IMR-90 (cell line): ENCODE data around the gene AMELX. TPM values are rescaled to one million over a fixed set of nuclear protein-coding genes. Genes with fewer than 3 reads are reported as not detected.

Experiments
- ATAC-seq: fragments of 200-7000 bp; cut with Tn5 transposase; 2 replicates; pipeline ENCODE4 v1.9.1; 2020; ENCODE audit warnings: low read depth, mild to moderate bottlenecking, moderate library complexity
- BruUV-seq: library from RNA; stranded (reverse); fragments of 400-500 nt; replicated peaks from 2 replicates; lab custom pipeline; 2021; lab: Mats Ljungman, UMichigan
- CTCF ChIA-PET: fragments of 300-600 bp; formaldehyde crosslinking; extraction: SDS; loops from one replicate; lab custom pipeline; 2021; ENCODE audit warnings: antibody characterized with exemption; lab: Yijun Ruan, JAX
- POLR2A ChIA-PET: fragments of 300-600 bp; sonication (Branson Sonifier 250); formaldehyde crosslinking; loops from one replicate; lab custom pipeline; 2022; ENCODE audit warnings: antibody characterized with exemption; ENCODE audit not compliant: unreplicated experiment; lab: Charles Lee
- DNase-seq: peaks from one replicate; pipeline ENCODE4 v3.0.0; 2013
- H2AFZ ChIP-seq: replicated peaks from 2 replicates; pipeline ENCODE3; 2013; ENCODE audit warnings: low read length, mild to moderate bottlenecking; ENCODE audit not compliant: poor library complexity
- H2AK5ac ChIP-seq: 2 replicates; pipeline ENCODE4 v1.6.1; 2013; ENCODE audit warnings: low read depth, low read length, inconsistent platforms
- H2AK9ac ChIP-seq: replicated peaks from 2 replicates; pipeline ENCODE3; 2013; ENCODE audit warnings: mild to moderate bottlenecking, low read depth, low read length, moderate library complexity; ENCODE audit not compliant: poor library complexity
- H2BK120ac ChIP-seq: 2 replicates; pipeline ENCODE4 v1.6.1; 2013; ENCODE audit warnings: low read depth, low read length, inconsistent platforms
- H2BK15ac ChIP-seq: 3 replicates; pipeline ENCODE4 v1.6.1; 2013; ENCODE audit warnings: low read depth, low read length, inconsistent platforms
- H2BK20ac ChIP-seq: 2 replicates; pipeline ENCODE4 v1.6.1; 2013; ENCODE audit warnings: low read depth, mild to moderate bottlenecking, inconsistent platforms, low read length, moderate library complexity
- H2BK5ac ChIP-seq: 2 replicates; pipeline ENCODE4 v1.6.1; 2013; ENCODE audit warnings: mild to moderate bottlenecking, low read depth, low read length, inconsistent platforms; ENCODE audit not compliant: poor library complexity, severe bottlenecking
- H3K14ac ChIP-seq: replicated peaks from 2 replicates; pipeline ENCODE4 v1.6.1; 2013; ENCODE audit warnings: low read depth, low read length, inconsistent platforms
- H3K18ac ChIP-seq: 2 replicates; pipeline ENCODE4 v1.6.1; 2013; ENCODE audit warnings: low read depth, low read length, control low read depth
- H3K23ac ChIP-seq: 2 replicates; pipeline ENCODE4 v1.6.1; 2013; ENCODE audit warnings: low read depth, low read length, inconsistent platforms
- H3K27ac ChIP-seq: 2 replicates; pipeline ENCODE4 v1.5.1; 2013; ENCODE audit warnings: mild to moderate bottlenecking, control low read depth, low read length; ENCODE audit not compliant: insufficient read depth
- H3K27me3 ChIP-seq: 2 replicates; pipeline ENCODE4 v1.6.1; 2013; ENCODE audit warnings: low read length; ENCODE audit not compliant: control insufficient read depth, insufficient read depth
- H3K36me3 ChIP-seq: 2 replicates; pipeline ENCODE4 v1.6.1; 2013; ENCODE audit warnings: low read length, mixed read lengths; ENCODE audit not compliant: control insufficient read depth, insufficient read depth
- H3K4ac ChIP-seq: 2 replicates; pipeline ENCODE4 v1.6.1; 2013; ENCODE audit warnings: low read depth, low read length, inconsistent platforms
- H3K4me1 ChIP-seq: 2 replicates; pipeline ENCODE4 v1.6.1; 2013; ENCODE audit warnings: low read length, mixed read lengths; ENCODE audit not compliant: control insufficient read depth, insufficient read depth
- H3K4me2 ChIP-seq: 2 replicates; pipeline ENCODE4 v1.6.1; 2013; ENCODE audit warnings: low read depth, mild to moderate bottlenecking, control low read depth, low read length, moderate library complexity
- H3K4me3 ChIP-seq: 2 replicates; pipeline ENCODE4 v1.5.1; 2013; ENCODE audit warnings: low read depth, mild to moderate bottlenecking, control low read depth, low read length, moderate library complexity; ENCODE audit not compliant: insufficient read depth
- H3K56ac ChIP-seq: 2 replicates; pipeline ENCODE4 v1.6.1; 2013; ENCODE audit warnings: low read length, inconsistent platforms; ENCODE audit not compliant: insufficient read depth; ENCODE audit errors: extremely low read depth
- H3K79me1 ChIP-seq, 2 experiments: 2 replicates each; pipeline ENCODE4 v1.6.1; 2013; ENCODE audit warnings: low read length in 2 of 2, inconsistent platforms in 1 of 2, low read depth in 1 of 2
- H3K9ac ChIP-seq: 2 replicates; pipeline ENCODE4 v1.6.1; 2013; ENCODE audit warnings: low read depth, low read length, control low read depth
- H3K9me1 ChIP-seq: 2 replicates; pipeline ENCODE4 v1.6.1; 2013; ENCODE audit warnings: low read length, inconsistent platforms; ENCODE audit not compliant: insufficient read depth
- H3K9me3 ChIP-seq: 2 replicates; pipeline ENCODE4 v1.6.1; 2013; ENCODE audit warnings: low read length; ENCODE audit not compliant: control insufficient read depth, insufficient read depth
- H4K20me1 ChIP-seq: 2 replicates; pipeline ENCODE4 v1.6.1; 2013; ENCODE audit warnings: low read length, inconsistent platforms; ENCODE audit not compliant: insufficient read depth
- H4K5ac ChIP-seq: 2 replicates; pipeline ENCODE4 v1.6.1; 2013; ENCODE audit warnings: mild to moderate bottlenecking, low read depth, low read length, control low read depth
- H4K8ac ChIP-seq, 2 experiments: 2 replicates each; pipeline ENCODE4 v1.6.1; 2013; ENCODE audit warnings: low read depth in 2 of 2, low read length in 2 of 2, control low read depth in 1 of 2, inconsistent platforms in 1 of 2
- H4K91ac ChIP-seq: 2 replicates; pipeline ENCODE4 v1.6.1; 2013; ENCODE audit warnings: low read depth, low read length, inconsistent platforms; ENCODE audit not compliant: insufficient read depth
- BHLHE40 ChIP-seq: fragments of 150-350 bp; IDR thresholded peaks from 2 replicates; pipeline ENCODE4 v1.6.1; 2016; ENCODE audit warnings: mild to moderate bottlenecking, low read depth, low read length
- CEBPB ChIP-seq: IDR thresholded peaks from 2 replicates; pipeline ENCODE4 v1.6.1; 2012; ENCODE audit warnings: low read depth, low read length, improper control_type of control experiment
- CHD1 ChIP-seq: IDR thresholded peaks from 2 replicates; pipeline ENCODE4 v1.6.1; 2012; ENCODE audit warnings: low read depth, low read length, improper control_type of control experiment
- MXI1 ChIP-seq: IDR thresholded peaks from 2 replicates; pipeline ENCODE4 v1.6.1; 2012; ENCODE audit warnings: low read depth, mild to moderate bottlenecking, low read length, moderate library complexity, borderline replicate concordance
- NFE2L2 ChIP-seq: fragments of 150-350 bp; IDR thresholded peaks from 2 replicates; pipeline ENCODE4 v1.6.1; 2016; ENCODE audit warnings: low read depth, mild to moderate bottlenecking, low read length
- POLR2A ChIP-seq: IDR thresholded peaks from 2 replicates; pipeline ENCODE4 v1.6.1; 2012; ENCODE audit warnings: mild to moderate bottlenecking, low read depth, low read length
- RCOR1 ChIP-seq: IDR thresholded peaks from 2 replicates; pipeline ENCODE4 v1.6.1; 2012; ENCODE audit warnings: mild to moderate bottlenecking, low read length, improper control_type of control experiment; ENCODE audit not compliant: insufficient replicate concordance
- WGBS, 2 experiments: methylation state at CpG; one replicate each; pipeline versions ENCODE4 v1.1.5 to v1.1.7; 2013; ENCODE audit warnings: missing lambda C conversion rate in 2 of 2; ENCODE audit not compliant: insufficient read length in 1 of 2; ENCODE audit errors: extremely low coverage in 2 of 2; 5-methylcytosine and 5-hydroxymethylcytosine counted together
- dilution Hi-C: fragments of 300-500 bp; cut with HindIII; formaldehyde crosslinking; loops from one replicate; pipeline ENCODE4 v1.14.3; 2018; ENCODE audit warnings: low sequenced_read_pairs; ENCODE audit not compliant: unreplicated experiment
- in situ Hi-C: fragments of 300-500 bp; cut with MboI; formaldehyde crosslinking; loops from 3 replicates; pipeline ENCODE4 v1.14.3; 2019; ENCODE audit warnings: low sequenced_read_pairs, inconsistent platforms, mixed read lengths
- intact Hi-C: fragments of 100-400 bp; cut with micrococcal nuclease; formaldehyde crosslinking; loops from 2 replicates; pipeline ENCODE4 v1.10.0; 2022
- polyA plus RNA-seq, 3 experiments: library from polyadenylated mRNA; depleted of rRNA; stranded (reverse); fragments of >200 nt; gene quantifications; 2 replicates each; pipeline ENCODE4 v1.2.3, GENCODE V29; 2012; ENCODE audit warnings: low replicate concordance in 1 of 3
- total RNA-seq: library from RNA; depleted of rRNA; stranded (reverse); fragments of >200 nt; gene quantifications from 2 replicates; pipeline ENCODE4 v1.2.3, GENCODE V29; 2012
- TF ChIP-seq, protein P1 (sequence below): fragments of 150-350 bp; IDR thresholded peaks from 2 replicates; pipeline ENCODE4 v1.6.1; 2016; ENCODE audit warnings: low read depth, mild to moderate bottlenecking, low read length, moderate library complexity, borderline replicate concordance
- TF ChIP-seq, protein P2 (sequence below): conservative IDR thresholded peaks from 2 replicates; pipeline ENCODE4 v1.5.1; 2012; ENCODE audit warnings: mild to moderate bottlenecking, low read depth, low read length, improper control_type of control experiment
- TF ChIP-seq, protein P3 (sequence below): fragments of 150-350 bp; IDR thresholded peaks from 2 replicates; pipeline ENCODE4 v1.6.1; 2017; ENCODE audit warnings: mild to moderate bottlenecking, antibody characterized with exemption, low read length, low read depth

AMELX gene
- total and polyA plus RNA-seq, 2 of the 4 experiments (the other 2 are of a cell fraction) = not detected

DNA sequence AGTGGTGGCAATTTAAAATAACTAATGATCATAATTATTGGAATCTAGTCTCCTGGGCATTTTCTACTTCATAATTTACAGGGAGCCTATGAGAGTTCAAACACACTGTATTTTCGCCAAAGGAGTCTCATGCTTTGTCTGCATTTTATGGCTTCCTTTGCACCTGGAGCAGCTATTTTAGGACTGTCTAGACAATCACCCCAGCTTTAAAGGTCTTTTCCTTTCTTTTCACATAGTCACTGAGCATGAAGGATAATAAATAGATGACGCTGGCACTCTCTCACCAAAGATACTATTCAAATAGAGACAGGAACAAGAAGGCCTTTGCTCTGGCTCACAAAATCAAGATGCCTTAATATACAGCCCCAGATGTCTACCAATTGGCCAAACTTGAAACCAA, 43.0 kb downstream of the AMELX start:
- Histone ChIP-seq H2AK9ac (no peak overlapping the region), H4K20me1 (no peaks in the 10 kb centered on the region), H3K27me3 (no peaks in the 10 kb centered on the region), H4K91ac (no peak overlapping the region), H3K79me1 (no peaks in the 10 kb centered on the region), H3K23ac (no peak overlapping the region), H3K36me3 (no peaks in the 10 kb centered on the region; the same call in 1 of the 2 replicates), H3K27ac (no peak overlapping the region), H2AFZ (no peak overlapping the region), H3K18ac (no peak overlapping the region), H3K4ac (no peak overlapping the region), H3K9ac (no peak overlapping the region), H3K56ac (no peak overlapping the region), H3K4me1 (no peaks in the 10 kb centered on the region), H3K9me1 (no peaks in the 10 kb centered on the region), H2BK15ac (no peak overlapping the region), H3K4me3 (no peak overlapping the region), H4K8ac (no peak overlapping the region), H2AK5ac (no peak overlapping the region), H2BK5ac (no peak overlapping the region), H2BK20ac (no peak overlapping the region), H2BK120ac (no peak overlapping the region), H4K5ac (no peak overlapping the region), H3K4me2 (no peak overlapping the region), H3K9me3 (0 out of 2 replicates have a peak, but pooled peaks cover 2% of the 10 kb centered on the region), H3K14ac (no peak overlapping the region)
- intact Hi-C loops (no loop called here), dilution Hi-C loops (no loop called here), in situ Hi-C loops (no loop called here)
- DNase-seq (no peak), ATAC-seq (no peak)
- BruUV-seq = no TSS peak
- CTCF ChIA-PET = no interaction called here
- WGBS, 2 experiments = 83% methylated on average over 1 of the region's 2 CpGs; no CpG with 5 or more reads in 1 of the 2 experiments
- TF ChIP-seq NFE2L2 (no peak), CHD1 (no peak), CEBPB (no peak), BHLHE40 (no peak), RCOR1 (no peak), MXI1 (no peak), POLR2A (no peak)
- TF ChIP-seq, protein P1, sequence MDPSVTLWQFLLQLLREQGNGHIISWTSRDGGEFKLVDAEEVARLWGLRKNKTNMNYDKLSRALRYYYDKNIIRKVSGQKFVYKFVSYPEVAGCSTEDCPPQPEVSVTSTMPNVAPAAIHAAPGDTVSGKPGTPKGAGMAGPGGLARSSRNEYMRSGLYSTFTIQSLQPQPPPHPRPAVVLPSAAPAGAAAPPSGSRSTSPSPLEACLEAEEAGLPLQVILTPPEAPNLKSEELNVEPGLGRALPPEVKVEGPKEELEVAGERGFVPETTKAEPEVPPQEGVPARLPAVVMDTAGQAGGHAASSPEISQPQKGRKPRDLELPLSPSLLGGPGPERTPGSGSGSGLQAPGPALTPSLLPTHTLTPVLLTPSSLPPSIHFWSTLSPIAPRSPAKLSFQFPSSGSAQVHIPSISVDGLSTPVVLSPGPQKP = no peak
- TF ChIP-seq, protein P2, sequence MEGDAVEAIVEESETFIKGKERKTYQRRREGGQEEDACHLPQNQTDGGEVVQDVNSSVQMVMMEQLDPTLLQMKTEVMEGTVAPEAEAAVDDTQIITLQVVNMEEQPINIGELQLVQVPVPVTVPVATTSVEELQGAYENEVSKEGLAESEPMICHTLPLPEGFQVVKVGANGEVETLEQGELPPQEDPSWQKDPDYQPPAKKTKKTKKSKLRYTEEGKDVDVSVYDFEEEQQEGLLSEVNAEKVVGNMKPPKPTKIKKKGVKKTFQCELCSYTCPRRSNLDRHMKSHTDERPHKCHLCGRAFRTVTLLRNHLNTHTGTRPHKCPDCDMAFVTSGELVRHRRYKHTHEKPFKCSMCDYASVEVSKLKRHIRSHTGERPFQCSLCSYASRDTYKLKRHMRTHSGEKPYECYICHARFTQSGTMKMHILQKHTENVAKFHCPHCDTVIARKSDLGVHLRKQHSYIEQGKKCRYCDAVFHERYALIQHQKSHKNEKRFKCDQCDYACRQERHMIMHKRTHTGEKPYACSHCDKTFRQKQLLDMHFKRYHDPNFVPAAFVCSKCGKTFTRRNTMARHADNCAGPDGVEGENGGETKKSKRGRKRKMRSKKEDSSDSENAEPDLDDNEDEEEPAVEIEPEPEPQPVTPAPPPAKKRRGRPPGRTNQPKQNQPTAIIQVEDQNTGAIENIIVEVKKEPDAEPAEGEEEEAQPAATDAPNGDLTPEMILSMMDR = no peak
- TF ChIP-seq, protein P3, sequence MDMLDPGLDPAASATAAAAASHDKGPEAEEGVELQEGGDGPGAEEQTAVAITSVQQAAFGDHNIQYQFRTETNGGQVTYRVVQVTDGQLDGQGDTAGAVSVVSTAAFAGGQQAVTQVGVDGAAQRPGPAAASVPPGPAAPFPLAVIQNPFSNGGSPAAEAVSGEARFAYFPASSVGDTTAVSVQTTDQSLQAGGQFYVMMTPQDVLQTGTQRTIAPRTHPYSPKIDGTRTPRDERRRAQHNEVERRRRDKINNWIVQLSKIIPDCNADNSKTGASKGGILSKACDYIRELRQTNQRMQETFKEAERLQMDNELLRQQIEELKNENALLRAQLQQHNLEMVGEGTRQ = no peak
- POLR2A ChIA-PET = no interaction called here
